NB4 (cell line): Measurements from ENCODE around the gene TAF3.

Experiments
- DNase-seq: peaks from one replicate; pipeline ENCODE4 v3.0.0; 2010; ENCODE audit warnings: low read depth
- H3K4me3 ChIP-seq: one replicate; pipeline ENCODE4 v1.5.1; 2011; ENCODE audit warnings: mild to moderate bottlenecking, low read depth, low read length, moderate library complexity
- MAX ChIP-seq: IDR thresholded peaks from 2 replicates; pipeline ENCODE4 v1.6.1; 2011; ENCODE audit warnings: low read depth, low read length
- MYC ChIP-seq: IDR thresholded peaks from 2 replicates; pipeline ENCODE4 v1.6.1; 2011; ENCODE audit warnings: low read depth, low read length
- POLR2A ChIP-seq: IDR thresholded peaks from 2 replicates; pipeline ENCODE4 v1.6.1; 2011; ENCODE audit warnings: mild to moderate bottlenecking; ENCODE audit not compliant: insufficient read length; ENCODE audit errors: extremely low read depth
- TF ChIP-seq, protein P1 (sequence below): IDR thresholded peaks from one replicate; pipeline ENCODE4 v1.5.1; 2012; ENCODE audit warnings: low read depth, low read length

The TAF3 gene

GRCh38 chr10:8056378-8056777 is 238.1 kb downstream of the TAF3 start:
- TF ChIP-seq MAX (no peak), POLR2A (no peak), MYC (no peak)
- TF ChIP-seq, protein P1, sequence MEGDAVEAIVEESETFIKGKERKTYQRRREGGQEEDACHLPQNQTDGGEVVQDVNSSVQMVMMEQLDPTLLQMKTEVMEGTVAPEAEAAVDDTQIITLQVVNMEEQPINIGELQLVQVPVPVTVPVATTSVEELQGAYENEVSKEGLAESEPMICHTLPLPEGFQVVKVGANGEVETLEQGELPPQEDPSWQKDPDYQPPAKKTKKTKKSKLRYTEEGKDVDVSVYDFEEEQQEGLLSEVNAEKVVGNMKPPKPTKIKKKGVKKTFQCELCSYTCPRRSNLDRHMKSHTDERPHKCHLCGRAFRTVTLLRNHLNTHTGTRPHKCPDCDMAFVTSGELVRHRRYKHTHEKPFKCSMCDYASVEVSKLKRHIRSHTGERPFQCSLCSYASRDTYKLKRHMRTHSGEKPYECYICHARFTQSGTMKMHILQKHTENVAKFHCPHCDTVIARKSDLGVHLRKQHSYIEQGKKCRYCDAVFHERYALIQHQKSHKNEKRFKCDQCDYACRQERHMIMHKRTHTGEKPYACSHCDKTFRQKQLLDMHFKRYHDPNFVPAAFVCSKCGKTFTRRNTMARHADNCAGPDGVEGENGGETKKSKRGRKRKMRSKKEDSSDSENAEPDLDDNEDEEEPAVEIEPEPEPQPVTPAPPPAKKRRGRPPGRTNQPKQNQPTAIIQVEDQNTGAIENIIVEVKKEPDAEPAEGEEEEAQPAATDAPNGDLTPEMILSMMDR = no peak
- DNase-seq = no peak
- no peak overlapping the region for H3K4me3 ChIP-seq

GRCh38 chr10:8056871-8057331 is 238.6 kb downstream of the TAF3 start:
- TF ChIP-seq, protein P1 = no peak
- TF ChIP-seq MAX (no peak), POLR2A (no peak), MYC (no peak)
- H3K4me3 ChIP-seq = no peak overlapping the region
- DNase-seq = no peak

- TF ChIP-seq MYC = no peak
- TF ChIP-seq MAX = no peak
- TF ChIP-seq, protein P1 = no peak
- TF ChIP-seq POLR2A = no peak
- no peak overlapping the region for H3K4me3 ChIP-seq
- no peak for DNase-seq
Observed at GRCh38 chr10:8057636-8058273, 239.4 kb downstream of the TAF3 start.

DNA sequence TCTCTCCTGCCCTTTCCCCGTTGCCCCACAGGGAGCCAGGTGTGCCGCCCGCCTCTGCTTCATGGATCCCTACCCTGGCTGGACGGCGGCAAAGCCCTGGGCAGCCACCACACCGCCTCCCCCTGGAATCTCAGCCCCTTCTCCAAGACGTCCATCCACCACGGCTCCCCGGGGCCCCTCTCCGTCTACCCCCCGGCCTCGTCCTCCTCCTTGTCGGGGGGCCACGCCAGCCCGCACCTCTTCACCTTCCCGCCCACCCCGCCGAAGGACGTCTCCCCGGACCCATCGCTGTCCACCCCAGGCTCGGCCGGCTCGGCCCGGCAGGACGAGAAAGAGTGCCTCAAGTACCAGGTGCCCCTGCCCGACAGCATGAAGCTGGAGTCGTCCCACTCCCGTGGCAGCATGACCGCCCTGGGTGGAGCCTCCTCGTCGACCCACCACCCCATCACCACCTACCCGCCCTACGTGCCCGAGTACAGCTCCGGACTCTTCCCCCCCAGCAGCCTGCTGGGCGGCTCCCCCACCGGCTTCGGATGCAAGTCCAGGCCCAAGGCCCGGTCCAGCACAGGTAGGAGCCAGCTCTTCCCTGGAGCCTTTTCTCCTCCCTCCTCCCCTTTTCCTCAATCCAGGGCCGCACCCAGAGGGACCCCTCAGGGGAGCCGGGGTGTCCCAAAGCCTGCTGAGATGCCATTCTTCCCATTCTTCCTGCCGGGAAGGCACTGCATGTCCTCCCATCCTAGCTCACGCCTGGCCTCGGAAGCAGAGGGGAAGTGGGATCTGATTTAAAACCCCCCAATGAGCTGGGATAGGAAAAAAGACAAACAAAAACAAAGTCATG is 240.2 kb downstream of the TAF3 start:
- no peak for TF ChIP-seq MAX
- TF ChIP-seq, protein P1 = no peak
- no peak for TF ChIP-seq POLR2A
- no peak for TF ChIP-seq MYC
- no peak for DNase-seq
- no peak overlapping the region for H3K4me3 ChIP-seq

- TF ChIP-seq MYC = no peak
- TF ChIP-seq POLR2A = no peak
- TF ChIP-seq, protein P1 = no peak
- no peak for TF ChIP-seq MAX
Observed at GRCh38 chr10:8059191-8059936, 241.1 kb downstream of the TAF3 start.

More at GRCh38 chr10:8059191-8059936, 241.1 kb downstream of the TAF3 start:
- no peak overlapping the region for H3K4me3 ChIP-seq
- DNase-seq = no peak
